ENCODE results near the gene RAI1. TPM values are rescaled to one million over a fixed set of nuclear protein-coding genes. Genes with fewer than 3 reads are reported as not detected.
"Not testable (repeated sequence)": the region's sequence is repeated elsewhere in the genome, so short reads cannot be mapped to it uniquely, and the experiment has no call there.

The RAI1 gene
- total RNA-seq, 1 experiment from 2014 or later = 86.3 TPM

- H2AFZ ChIP-seq = no peak overlapping the region
- TF ChIP-seq EZH2 (IDR thresholded peaks at IDR 0.05; ENCODE audit: low read depth) (no peak), CTCF (conservative IDR thresholded peaks at IDR 0.05) (no peak)
- no TSS peak for BruUV-seq (replicated peaks)
- DNase-seq = no peak
- H3K79me2 ChIP-seq (ENCODE audit: low read depth) = no peaks in the 10 kb centered on the region
- no peak overlapping the region for H3K27ac ChIP-seq
- H3K4me2 ChIP-seq = no peak overlapping the region
- POLR2A ChIA-PET (ENCODE audit: unreplicated experiment) = no interaction called here
- no peaks in the 10 kb centered on the region for H3K9me3 ChIP-seq (ENCODE audit: insufficient read depth, low read depth)
- H3K4me1 ChIP-seq (replicated peaks; ENCODE audit: insufficient read depth) = no peaks in the 10 kb centered on the region; the same call in 1 of the 2 replicates
- no peaks in the 10 kb centered on the region for H3F3A ChIP-seq (ENCODE audit: insufficient read depth, low read depth)
- CTCF ChIA-PET = no interaction called here
- H3K4me3 ChIP-seq = no peak overlapping the region
- no peaks in the 10 kb centered on the region for H3K36me3 ChIP-seq (ENCODE audit: low read depth)
- intact Hi-C loops (cut with micrococcal nuclease; ENCODE audit: unreplicated experiment) = no loop called here
- H4K20me1 ChIP-seq (ENCODE audit: insufficient read depth) = no peaks in the 10 kb centered on the region
- no peaks in the 10 kb centered on the region for H3K9me2 ChIP-seq (ENCODE audit: insufficient read depth)
- H3K27me3 ChIP-seq (ENCODE audit: insufficient read depth, low read depth) = no peaks in the 10 kb centered on the region
Measured at GRCh38 chr17:17638467-17638866, 42.8 kb upstream of the RAI1 start.

DNA sequence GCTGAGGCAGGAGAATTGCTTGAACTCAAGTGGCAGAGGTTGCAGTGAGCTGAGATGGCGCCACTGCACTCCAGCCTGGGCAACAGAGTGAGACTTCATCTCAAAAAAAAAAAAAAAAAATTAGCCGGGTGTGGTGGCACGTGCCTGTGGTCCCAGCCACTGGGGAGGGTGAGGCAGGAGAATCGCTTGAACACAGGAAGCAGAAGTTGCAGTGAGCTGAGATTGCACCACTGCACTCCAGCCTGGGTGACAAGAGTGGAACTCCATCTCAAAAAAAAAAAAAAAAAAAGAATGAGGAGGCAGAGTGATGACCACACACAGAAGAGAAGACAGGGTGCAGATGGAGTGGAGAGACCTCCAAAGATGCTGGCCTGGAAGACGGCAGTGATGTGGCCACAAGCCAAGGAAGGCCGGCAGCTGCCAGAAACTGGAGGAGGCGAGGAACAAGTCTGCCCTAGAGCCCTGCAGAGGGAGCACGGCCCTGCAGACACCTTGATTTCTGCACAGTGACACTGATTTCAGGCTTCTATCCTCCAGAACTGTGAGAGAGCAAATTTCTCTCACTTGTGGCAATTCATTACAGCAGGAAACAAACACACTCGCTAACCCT lies 41.5 kb upstream of the RAI1 start:
- H3K9me3 ChIP-seq (ENCODE audit: insufficient read depth, low read depth); POLR2A ChIA-PET (ENCODE audit: unreplicated experiment); H3K27ac ChIP-seq; H3K9me2 ChIP-seq (ENCODE audit: insufficient read depth); H4K20me1 ChIP-seq (ENCODE audit: insufficient read depth); H3K36me3 ChIP-seq (ENCODE audit: low read depth); H3K4me2 ChIP-seq; H3F3A ChIP-seq (ENCODE audit: insufficient read depth, low read depth); H3K4me3 ChIP-seq; H2AFZ ChIP-seq; BruUV-seq (replicated peaks); H3K4me1 ChIP-seq (replicated peaks; ENCODE audit: insufficient read depth); H3K27me3 ChIP-seq (ENCODE audit: insufficient read depth, low read depth); H3K79me2 ChIP-seq (ENCODE audit: low read depth); DNase-seq: not testable (repeated sequence)
- CTCF ChIA-PET = interaction anchor here (0.6 kb wide), 1 partner anchor 26 kb away, joined by 3 read pairs; no protein-coding TSS in a partner anchor
- intact Hi-C loops (cut with micrococcal nuclease; ENCODE audit: unreplicated experiment) = loop anchor here (2.0 kb wide), 1 partner anchor 143 kb away; the partner anchor contains the start of gene RASD1

GRCh38 chr17:17641621-17642409 lies 39.4 kb upstream of the RAI1 start:
- TF ChIP-seq CTCF (conservative IDR thresholded peaks at IDR 0.05) (peak; percentile 96), EZH2 (IDR thresholded peaks at IDR 0.05; ENCODE audit: low read depth) (no peak)
- ChIA-PET POLR2A (ENCODE audit: unreplicated experiment) (interaction anchor here (0.6 kb wide), 1 partner anchor 280 kb away, joined by 6 read pairs; no protein-coding TSS in a partner anchor), CTCF (interaction anchor here (0.6 to 1.5 kb wide), 6 partner anchors 22 to 287 kb away, joined by 3 to 8 read pairs (median 4); partner anchors contain the start of gene RASD1)
- no peaks in the 10 kb centered on the region for H3K9me2 ChIP-seq (ENCODE audit: insufficient read depth)
- H3K79me2 ChIP-seq (ENCODE audit: low read depth) = no peaks in the 10 kb centered on the region
- H4K20me1 ChIP-seq (ENCODE audit: insufficient read depth) = no peaks in the 10 kb centered on the region
- peak; percentile 63 to 78 for DNase-seq
- no peaks in the 10 kb centered on the region; the same call in 1 of the 2 replicates for H3K4me1 ChIP-seq (replicated peaks; ENCODE audit: insufficient read depth)
- H3K27ac ChIP-seq = no peak overlapping the region
- H3F3A ChIP-seq (ENCODE audit: insufficient read depth, low read depth) = no peaks in the 10 kb centered on the region
- no peaks in the 10 kb centered on the region for H3K36me3 ChIP-seq (ENCODE audit: low read depth)
- BruUV-seq (replicated peaks) = no TSS peak
- no peaks in the 10 kb centered on the region for H3K9me3 ChIP-seq (ENCODE audit: insufficient read depth, low read depth)
- no peak overlapping the region for H2AFZ ChIP-seq
- H3K4me2 ChIP-seq = no peak overlapping the region
- 0 out of 2 replicates have a peak, but pooled peaks cover 2% of the 10 kb centered on the region for H3K27me3 ChIP-seq (ENCODE audit: insufficient read depth, low read depth)
- intact Hi-C loops (cut with micrococcal nuclease; ENCODE audit: unreplicated experiment) = loop anchor here (1.0 to 2.0 kb wide), 3 partner anchors 74 to 286 kb away; partner anchors contain the start of gene RASD1
- no peak overlapping the region for H3K4me3 ChIP-seq

DNA sequence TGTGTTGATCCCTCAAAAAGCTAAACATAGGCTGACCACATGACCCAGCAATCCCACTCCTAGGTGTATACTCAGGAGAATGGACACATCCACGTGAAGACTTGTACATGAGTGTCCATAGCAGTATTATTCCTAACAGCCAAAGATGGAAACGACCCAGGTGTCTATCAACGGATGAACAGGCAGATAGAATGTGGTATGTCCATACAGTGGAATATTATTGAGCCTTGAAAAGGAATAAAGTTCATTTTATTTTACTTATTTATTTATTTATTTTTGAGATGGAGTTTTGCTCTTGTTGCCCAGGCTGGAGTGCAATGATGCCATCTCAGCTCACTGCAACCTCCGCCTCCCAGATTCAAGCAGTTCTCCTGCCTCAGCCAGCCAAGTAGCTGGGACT lies 36.1 kb upstream of the RAI1 start:
- CTCF ChIA-PET = interaction anchor here (0.7 kb wide), 1 partner anchor 281 kb away, joined by 4 read pairs; no protein-coding TSS in a partner anchor
- H2AFZ ChIP-seq; H3K79me2 ChIP-seq (ENCODE audit: low read depth); H3K4me2 ChIP-seq; H3K9me3 ChIP-seq (ENCODE audit: insufficient read depth, low read depth); DNase-seq; H3K4me1 ChIP-seq (replicated peaks; ENCODE audit: insufficient read depth); POLR2A ChIA-PET (ENCODE audit: unreplicated experiment); H3K36me3 ChIP-seq (ENCODE audit: low read depth); H4K20me1 ChIP-seq (ENCODE audit: insufficient read depth); H3K4me3 ChIP-seq; H3K27ac ChIP-seq; H3F3A ChIP-seq (ENCODE audit: insufficient read depth, low read depth); BruUV-seq (replicated peaks); H3K9me2 ChIP-seq (ENCODE audit: insufficient read depth); intact Hi-C loops (cut with micrococcal nuclease; ENCODE audit: unreplicated experiment): not testable (repeated sequence)
- H3K27me3 ChIP-seq (ENCODE audit: insufficient read depth, low read depth) = peaks cover 17% of the 10 kb centered on the region

All from PC-9 (cell line).